Astrocyte (in vitro differentiated cells and primary cell): ENCODE data around the gene MAGIX.

Experiments used
- CTCF ChIP-seq: IDR thresholded peaks from 2 replicates; pipeline ENCODE4 v1.5.1; 2011; ENCODE audit warnings: low read depth, mild to moderate bottlenecking, inconsistent platforms, low read length, moderate library complexity; ENCODE audit not compliant: insufficient read depth
- EZH2 ChIP-seq: IDR thresholded peaks from 2 replicates; pipeline ENCODE4 v1.6.1; 2012; ENCODE audit warnings: mild to moderate bottlenecking, low read length, inconsistent platforms; ENCODE audit not compliant: insufficient read depth

GRCh38 chrX:49162620-49163019, at the start of gene MAGIX:
- TF ChIP-seq CTCF (no peak), EZH2 (no peak)
